ENCODE measurements around the gene MEPCE. TPM values are rescaled to one million over a fixed set of nuclear protein-coding genes. Genes with fewer than 3 reads are reported as not detected.

Gene MEPCE
- total RNA-seq, 1 donor from 2014 or later = 41.1 TPM

DNA sequence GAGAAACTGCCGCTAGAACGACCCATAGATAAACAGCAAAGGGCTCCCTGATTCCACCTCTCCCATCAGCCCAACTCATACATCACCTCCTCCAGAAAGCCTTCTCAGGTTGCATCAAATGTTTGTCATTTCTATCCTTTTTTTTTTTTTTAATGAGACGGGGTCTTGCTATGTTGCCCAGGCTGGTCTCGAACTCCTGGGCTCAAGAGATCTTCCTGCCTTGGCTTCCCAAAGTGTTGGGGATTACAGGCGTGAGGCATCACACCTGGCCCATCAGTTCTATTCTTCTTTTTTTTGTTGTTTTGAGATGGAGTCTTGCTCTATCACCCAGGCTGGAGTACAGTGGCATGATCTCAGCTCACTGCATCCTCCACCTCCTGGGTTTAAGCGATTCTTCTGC, 27.4 kb downstream of the MEPCE start:
- no peak for DNase-seq (ENCODE audit: extremely low read depth, low read depth, low spot score)

- no peak for DNase-seq (ENCODE audit: extremely low read depth, low read depth, low spot score)
These were observed 34.6 kb downstream of the MEPCE start, which contains the start of gene SPACDR for GRCh38 chr7:100464210-100464660. Gene SPACDR (minus strand): TSS chr7:100464260. CDS start chr7:100464025, 235 bp downstream.

DNA sequence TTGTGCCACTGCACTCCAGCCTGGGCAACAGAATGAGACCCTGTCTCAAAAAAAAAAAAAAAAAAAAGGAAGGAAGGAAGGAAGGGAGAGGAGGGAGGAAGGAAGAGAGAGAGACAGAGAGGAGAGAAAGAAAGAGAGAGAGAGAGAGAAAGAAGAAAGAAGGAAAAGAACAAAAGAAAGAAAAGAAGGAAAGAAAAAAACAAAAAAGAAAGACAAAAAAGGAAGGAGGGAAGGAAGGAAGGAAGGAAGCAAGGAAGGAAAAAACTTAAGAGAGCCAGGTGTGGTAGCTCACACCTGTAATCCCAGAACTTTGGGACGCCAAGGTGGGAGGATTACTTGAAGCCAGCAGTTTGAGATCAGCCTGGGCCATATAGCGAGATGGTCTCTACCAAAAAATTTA, 35.2 kb downstream of the MEPCE start:
- no peak for DNase-seq (ENCODE audit: extremely low read depth, low read depth, low spot score)

DNA sequence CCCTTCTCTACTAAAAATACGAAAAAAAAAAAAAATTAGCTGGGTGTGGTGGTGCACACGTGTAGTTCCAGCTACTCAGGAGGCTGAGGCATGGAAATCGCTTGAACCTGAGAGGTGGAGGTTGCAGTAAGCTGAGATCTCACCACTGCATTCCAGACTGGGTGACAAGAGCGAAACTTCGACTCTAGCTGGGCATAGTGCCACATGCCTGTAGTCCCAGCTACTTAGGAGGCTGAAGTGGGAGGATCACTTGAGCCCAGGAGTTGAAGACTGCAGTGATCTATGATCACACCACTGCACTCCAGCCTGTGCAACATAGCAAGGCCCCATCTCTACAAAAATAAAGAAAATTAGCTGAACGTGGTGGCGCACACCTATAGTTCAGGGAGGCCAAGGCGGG, 35.7 kb downstream of the MEPCE start:
- DNase-seq (ENCODE audit: extremely low read depth, low read depth, low spot score) = no peak

DNA sequence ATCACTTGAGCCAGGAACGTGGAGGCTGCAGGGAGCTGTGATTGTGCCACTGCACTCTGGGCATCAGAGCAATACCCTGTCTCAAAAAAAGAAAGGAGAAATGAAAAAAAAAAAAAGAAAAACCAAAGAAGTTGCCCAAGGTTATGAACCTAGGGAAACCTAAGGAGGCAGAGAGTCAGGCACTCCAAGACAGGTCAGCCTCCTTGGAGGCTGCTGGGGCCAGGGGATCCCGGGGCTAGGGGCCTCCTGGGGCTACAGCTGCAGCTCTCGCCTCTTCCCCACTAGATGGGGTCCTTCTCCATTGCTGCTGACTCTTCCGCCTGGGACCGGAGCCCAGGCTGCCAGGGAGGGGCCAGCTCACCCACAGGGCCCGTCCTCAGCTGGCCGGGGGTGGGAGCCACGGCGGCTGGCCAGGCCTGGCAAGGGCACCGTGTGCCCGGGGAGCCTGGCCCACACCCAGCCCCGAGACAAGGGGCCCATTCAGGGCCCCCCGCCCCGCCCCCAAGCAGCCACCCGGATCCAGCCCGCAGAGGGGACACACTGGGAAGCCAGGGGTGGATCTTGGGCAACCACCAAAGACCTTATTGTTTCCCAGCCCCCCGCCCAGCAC, 36.2 kb downstream of the MEPCE start:
- no peak for DNase-seq (ENCODE audit: extremely low read depth, low read depth, low spot score)

GRCh38 chr7:100466653-100467605, 37.3 kb downstream of the MEPCE start:
- DNase-seq (ENCODE audit: extremely low read depth, low read depth, low spot score) = no peak

- DNase-seq (ENCODE audit: extremely low read depth, low read depth, low spot score) = no peak
These were observed 38.2 kb downstream of the MEPCE start for GRCh38 chr7:100467638-100468373.

GRCh38 chr7:100469227-100470044, 39.8 kb downstream of the MEPCE start:
- DNase-seq (ENCODE audit: extremely low read depth, low read depth, low spot score) = no peak

DNA sequence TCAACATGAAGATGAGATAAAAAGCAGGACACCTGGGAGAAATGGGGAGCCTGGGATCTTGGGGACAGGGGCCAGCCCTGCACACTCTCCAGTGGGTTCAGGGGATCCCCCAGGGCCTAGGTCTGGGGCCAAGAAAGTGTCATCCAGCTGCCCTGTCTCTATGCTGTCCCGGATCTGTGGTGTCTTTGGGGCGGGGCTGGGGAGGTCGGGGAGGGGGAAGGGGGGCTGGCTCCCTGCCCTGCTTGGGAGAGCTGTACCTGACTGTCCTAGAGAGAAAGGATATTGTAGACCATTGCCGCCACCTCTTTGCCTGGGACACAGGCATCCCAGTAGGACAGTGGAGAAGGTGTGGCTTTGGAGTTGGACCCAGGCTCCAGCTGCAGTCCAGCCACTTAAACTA, 41.4 kb downstream of the MEPCE start:
- DNase-seq (ENCODE audit: extremely low read depth, low read depth, low spot score) = no peak

DNA sequence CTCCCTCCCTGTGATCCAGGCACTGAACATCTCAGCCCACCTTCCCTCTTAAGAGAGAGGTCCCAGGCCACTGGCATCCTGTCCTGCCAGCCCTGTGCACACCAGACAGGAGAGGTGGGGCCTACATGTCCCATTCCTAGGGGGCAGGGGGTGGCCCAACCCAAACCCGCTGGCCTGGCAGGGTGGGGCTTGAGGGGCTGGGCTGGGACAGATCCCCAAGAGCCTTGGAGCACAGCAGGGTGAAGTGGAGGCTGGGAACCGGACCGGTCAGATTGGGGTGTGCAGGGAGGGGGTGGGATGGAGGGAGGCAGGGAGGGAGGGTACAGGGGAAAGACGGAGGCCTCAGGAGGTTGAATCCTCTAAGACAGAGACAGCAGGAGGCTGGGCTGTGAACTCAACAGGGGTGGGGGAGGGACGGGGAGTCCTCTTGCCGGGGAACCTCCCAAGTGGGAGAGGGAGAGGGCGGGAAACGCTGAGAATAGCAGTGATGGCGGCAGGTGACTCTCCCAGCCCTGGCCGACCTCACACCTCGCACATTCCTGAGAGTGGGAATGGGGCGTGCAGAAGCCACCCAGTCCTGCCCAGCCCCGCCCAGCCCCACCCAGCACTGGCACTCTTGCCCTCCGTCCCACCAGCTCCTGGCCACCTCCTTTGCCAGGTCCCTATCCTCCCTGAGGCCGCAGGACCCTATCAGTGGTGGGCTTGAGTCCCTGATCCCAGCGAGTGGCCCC, 42.7 kb downstream of the MEPCE start:
- DNase-seq (ENCODE audit: extremely low read depth, low read depth, low spot score) = no peak

GRCh38 chr7:100472854-100473499, 43.3 kb downstream of the MEPCE start:
- no peak for DNase-seq (ENCODE audit: extremely low read depth, low read depth, low spot score)

GRCh38 chr7:100475549-100475948, 45.9 kb downstream of the MEPCE start:
- no peak for DNase-seq (ENCODE audit: extremely low read depth, low read depth, low spot score)

DNA sequence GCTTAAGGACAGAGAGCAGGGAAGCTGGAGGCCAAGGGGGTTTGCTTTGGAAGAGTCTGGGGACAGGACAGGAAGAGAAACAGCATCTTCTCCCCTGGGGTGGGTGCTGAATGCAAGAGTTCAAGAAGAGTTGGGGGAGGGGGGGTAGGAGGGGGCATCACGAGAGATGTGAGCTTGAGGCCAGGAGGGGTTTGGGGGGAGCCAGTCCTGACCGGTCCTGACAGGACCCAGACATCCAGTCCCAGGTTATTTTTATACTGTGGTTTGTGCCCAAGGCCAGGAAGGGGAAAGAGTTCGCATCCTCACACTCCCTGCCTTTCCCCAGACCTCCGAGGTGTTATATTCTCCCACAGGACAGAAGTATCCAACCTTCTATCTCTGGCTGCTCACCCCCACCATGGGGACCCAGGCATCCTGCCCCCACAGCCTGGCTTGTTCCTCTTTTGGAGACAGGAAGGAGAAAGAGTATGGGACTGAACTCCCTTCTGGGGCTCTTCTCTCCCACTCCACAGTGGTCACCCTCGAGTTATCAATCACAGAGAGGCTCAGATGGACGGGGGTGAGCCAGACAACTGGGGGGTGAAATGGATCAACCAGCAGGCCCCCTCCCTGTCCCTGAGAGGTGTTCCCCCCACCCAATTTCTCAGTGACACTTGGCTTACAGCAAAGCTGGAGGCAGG, 46.6 kb downstream of the MEPCE start:
- DNase-seq (ENCODE audit: extremely low read depth, low read depth, low spot score) = no peak

DNA sequence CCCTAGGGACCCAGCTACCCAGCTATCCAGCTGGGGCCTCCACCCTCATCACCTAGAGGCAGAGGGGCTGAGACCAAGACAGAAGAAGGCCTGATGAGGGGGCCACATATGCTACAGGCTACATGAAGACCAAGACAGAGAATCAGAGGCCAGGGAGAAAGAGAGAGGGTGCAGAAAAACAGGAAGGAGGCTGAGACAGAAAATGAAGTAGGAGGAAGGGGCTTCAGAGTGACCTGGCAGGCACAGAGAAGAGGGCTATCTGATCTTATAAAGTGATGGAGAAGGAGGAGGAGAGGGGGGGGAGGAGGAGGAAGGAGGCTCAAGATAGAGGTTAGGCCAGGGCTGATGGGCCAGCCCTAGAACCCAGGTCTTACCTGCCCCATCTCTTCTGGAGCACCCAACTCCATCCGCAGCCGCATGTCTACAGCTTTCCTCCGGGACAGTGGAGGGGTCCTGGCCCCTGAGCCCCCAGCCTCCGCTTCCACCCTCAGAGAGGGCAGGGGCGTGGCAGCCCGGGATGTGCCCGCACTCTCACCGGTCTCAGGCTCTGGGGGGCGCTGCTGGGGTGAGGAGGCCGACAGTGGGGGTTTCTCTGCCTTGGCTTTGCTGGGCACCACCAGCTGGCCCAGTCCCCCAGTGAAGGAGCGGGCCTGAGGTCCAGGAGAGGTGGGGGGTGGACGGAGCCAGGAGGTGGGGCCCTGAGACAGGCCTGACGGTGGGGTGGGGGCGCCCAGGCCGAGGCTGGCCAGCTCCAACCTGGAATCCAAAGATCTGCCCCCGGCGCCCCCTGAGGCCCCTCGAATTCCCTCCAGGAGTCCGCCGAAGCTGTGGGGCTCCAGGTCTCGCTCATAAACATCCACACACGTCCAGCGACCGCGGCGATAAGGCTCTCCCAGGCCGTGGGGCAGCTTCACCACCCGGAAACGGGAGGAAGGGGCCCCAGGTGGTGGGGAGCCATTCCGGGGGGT, 47.6 kb downstream of the MEPCE start:
- no peak for DNase-seq (ENCODE audit: extremely low read depth, low read depth, low spot score)

DNA sequence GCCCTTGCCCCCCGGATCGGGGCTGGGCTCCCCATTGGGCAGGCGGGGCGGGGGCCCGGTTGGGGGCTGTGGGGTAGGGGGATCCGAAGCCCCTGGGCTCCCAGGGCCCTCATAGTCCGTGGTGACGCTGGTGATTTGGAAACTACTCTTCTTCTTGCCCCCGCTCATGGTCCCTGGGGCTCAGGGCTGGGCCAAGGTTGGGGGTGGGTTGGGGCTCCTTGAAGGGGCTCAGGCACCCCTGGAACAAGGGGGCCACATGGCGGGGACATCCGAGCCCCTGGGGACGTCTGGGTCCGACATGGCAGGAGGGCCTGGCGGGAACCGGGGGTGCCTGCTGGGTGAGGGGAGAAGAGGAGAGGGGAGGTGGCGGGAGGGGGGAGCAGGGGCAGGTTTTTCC, 48.2 kb downstream of the MEPCE start:
- no peak for DNase-seq (ENCODE audit: extremely low read depth, low read depth, low spot score)

GRCh38 chr7:100478958-100479660, 49.5 kb downstream of the MEPCE start, which contains the start of gene TSC22D4:
Gene TSC22D4 (minus strand): TSS chr7:100479214. CDS start chr7:100478038, 1,176 bp downstream.
- DNase-seq (ENCODE audit: extremely low read depth, low read depth, low spot score) = no peak

- no peak for DNase-seq (ENCODE audit: extremely low read depth, low read depth, low spot score)
These were observed 51.8 kb downstream of the MEPCE start for GRCh38 chr7:100481466-100481865.

Measured in glomerular endothelial cell (primary cell).